HG03520 (cell line): ENCODE data around the gene MGAT4A.

ENCODE experiments used
- ATAC-seq: cut with Tn5 transposase; IDR thresholded peaks from one replicate; pipeline ENCODE4 v1.9.1; 2021; ENCODE audit warnings: mild to moderate bottlenecking, moderate library complexity; ENCODE audit not compliant: unreplicated experiment

The MGAT4A gene

GRCh38 chr2:98731041-98731893 lies at the start of gene MGAT4A:
MGAT4A (minus strand) TSS chr2:98731132; CDS start chr2:98726332, 4,800 bp downstream.
- ATAC-seq: peak; percentile 74

- no peak for ATAC-seq
Observed at GRCh38 chr2:98778741-98779483, 48.0 kb upstream of the MGAT4A start.

GRCh38 chr2:98778151-98778550 lies 47.2 kb upstream of the MGAT4A start:
- no peak for ATAC-seq

- no peak for ATAC-seq
Observed at GRCh38 chr2:98777710-98778109, 46.8 kb upstream of the MGAT4A start.

GRCh38 chr2:98777076-98777475 lies 46.1 kb upstream of the MGAT4A start:
- ATAC-seq: no peak

- no peak for ATAC-seq
Observed at GRCh38 chr2:98776136-98776535, 45.2 kb upstream of the MGAT4A start.

- no peak for ATAC-seq
Observed at GRCh38 chr2:98775146-98775986, 44.4 kb upstream of the MGAT4A start.

GRCh38 chr2:98773907-98774306 lies 43.0 kb upstream of the MGAT4A start:
- no peak for ATAC-seq

- ATAC-seq: no peak
Observed at GRCh38 chr2:98773169-98773568, 42.2 kb upstream of the MGAT4A start.

- ATAC-seq: no peak
Observed at GRCh38 chr2:98772536-98772935, 41.6 kb upstream of the MGAT4A start.

- no peak for ATAC-seq
Observed at GRCh38 chr2:98771721-98772524, 41.0 kb upstream of the MGAT4A start.

- ATAC-seq: no peak
Observed at GRCh38 chr2:98771264-98771663, 40.3 kb upstream of the MGAT4A start.

- ATAC-seq: no peak
Observed at GRCh38 chr2:98769784-98770183, 38.9 kb upstream of the MGAT4A start.

GRCh38 chr2:98769114-98769476 lies 38.2 kb upstream of the MGAT4A start:
- ATAC-seq: no peak

- no peak for ATAC-seq
Observed at GRCh38 chr2:98768384-98769113, 37.6 kb upstream of the MGAT4A start.

GRCh38 chr2:98764499-98764898 lies 33.6 kb upstream of the MGAT4A start:
- ATAC-seq: no peak

- no peak for ATAC-seq
Observed at GRCh38 chr2:98763209-98763951, 32.4 kb upstream of the MGAT4A start.

- ATAC-seq: no peak
Observed at GRCh38 chr2:98761909-98762308, 31.0 kb upstream of the MGAT4A start.

- ATAC-seq: no peak
Observed at GRCh38 chr2:98761267-98761781, 30.4 kb upstream of the MGAT4A start.
